Right lung (tissue), 5 donors: ENCODE data around the gene SLC12A1. TPM values are rescaled to one million over a fixed set of nuclear protein-coding genes. Genes with fewer than 3 reads are reported as not detected.
"Not testable (repeated sequence)": the region's sequence is repeated elsewhere in the genome, so short reads cannot be mapped to it uniquely, and the experiment has no call there.

Experiments used
- DNase-seq, 2 donors: peaks; one replicate each; pipeline ENCODE4 v3.0.0-alpha.2; 2013
- polyA plus RNA-seq, 5 donors: library from polyadenylated mRNA; unstranded; fragments of 120-200 nt; gene quantifications; one replicate each; pipeline versions ENCODE4 v1.2.1 to v1.2.3, GENCODE V29; 2013; ENCODE audit warnings: inconsistent platforms in 1 of 5, low replicate concordance in 1 of 5; ENCODE audit not compliant: insufficient read length in 5 of 5, insufficient read depth in 1 of 5

The SLC12A1 gene
- polyA plus RNA-seq, 5 donors, result 0.06 to 2.6 (median 0.29) TPM

DNA sequence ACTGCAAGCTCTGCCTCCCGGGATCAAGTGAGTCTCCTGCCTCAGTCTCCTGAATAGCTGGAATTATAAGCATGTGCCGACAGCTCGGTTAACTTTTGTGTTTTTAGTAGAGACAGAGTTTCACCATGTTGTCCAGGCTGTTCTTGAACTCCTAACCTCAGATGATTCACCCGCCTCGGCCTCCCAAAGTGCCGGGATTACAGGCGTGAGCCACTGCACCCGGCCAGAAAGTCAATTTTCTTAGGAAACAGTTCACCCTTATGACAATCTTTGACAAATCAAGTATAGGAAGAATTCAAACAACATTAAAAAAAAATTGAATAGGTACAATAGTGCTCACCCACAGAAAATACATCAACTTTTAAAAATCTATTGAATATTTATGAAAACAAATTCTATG lies 101.5 kb downstream of the SLC12A1 start:
- DNase-seq, result no peak

DNA sequence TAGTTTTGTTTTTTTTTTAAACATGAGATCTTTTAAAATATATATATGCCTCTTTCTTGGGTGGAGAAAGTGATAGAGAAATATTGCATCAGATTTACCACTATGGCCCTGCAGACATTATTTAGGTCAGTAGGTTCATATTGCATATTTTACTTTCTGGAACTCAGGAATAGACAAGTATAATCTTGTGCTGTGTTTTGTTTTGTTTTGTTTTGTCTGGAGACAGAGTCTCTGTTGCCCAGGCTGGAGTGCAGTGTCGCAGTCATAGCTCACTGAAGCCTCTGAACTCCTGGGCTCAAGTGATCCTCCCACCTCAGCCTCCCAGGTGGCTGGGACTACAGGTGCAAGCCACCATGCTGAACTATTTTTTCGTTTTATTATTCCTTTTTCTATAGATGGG lies 103.6 kb downstream of the SLC12A1 start:
- no peak for DNase-seq

DNA sequence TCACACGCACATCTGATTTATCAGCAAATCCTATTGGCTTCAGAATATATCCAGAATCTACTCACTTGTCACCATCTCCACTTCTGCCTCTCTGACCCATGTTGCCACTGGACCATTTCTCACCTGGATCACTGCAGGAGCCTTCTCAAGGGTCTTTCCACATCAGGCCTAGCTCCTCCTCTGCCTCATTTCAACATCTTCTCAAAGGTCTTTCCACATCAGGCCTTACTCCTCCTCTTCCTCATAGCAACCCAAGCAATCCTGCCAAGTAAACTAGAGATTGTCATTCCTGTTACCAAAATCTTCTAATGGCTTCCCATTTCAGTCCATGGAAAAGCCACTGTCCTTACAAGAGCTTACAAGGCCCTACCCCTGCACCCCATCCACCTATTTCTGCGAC lies 107.1 kb downstream of the SLC12A1 start:
- DNase-seq, result no peak

DNA sequence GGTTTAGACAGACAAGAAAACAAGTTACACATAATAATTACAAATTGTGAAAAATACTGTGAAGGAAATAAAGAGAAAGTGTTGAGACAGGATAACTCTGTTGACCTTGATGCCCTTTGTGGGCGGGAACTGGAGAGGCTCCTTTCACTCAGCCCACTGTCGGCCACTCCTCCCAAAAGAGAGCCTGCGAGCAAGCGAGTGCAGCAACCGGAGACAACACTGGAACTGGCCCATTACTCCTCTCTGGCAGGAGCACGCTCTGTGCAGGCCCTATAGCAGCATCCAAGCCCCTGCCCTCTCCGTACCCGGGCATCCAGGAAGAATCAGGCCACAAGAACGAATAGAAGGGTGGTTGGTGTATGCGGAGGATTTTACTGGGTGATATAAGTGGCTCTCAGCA lies 108.9 kb downstream of the SLC12A1 start:
- no peak for DNase-seq

DNA sequence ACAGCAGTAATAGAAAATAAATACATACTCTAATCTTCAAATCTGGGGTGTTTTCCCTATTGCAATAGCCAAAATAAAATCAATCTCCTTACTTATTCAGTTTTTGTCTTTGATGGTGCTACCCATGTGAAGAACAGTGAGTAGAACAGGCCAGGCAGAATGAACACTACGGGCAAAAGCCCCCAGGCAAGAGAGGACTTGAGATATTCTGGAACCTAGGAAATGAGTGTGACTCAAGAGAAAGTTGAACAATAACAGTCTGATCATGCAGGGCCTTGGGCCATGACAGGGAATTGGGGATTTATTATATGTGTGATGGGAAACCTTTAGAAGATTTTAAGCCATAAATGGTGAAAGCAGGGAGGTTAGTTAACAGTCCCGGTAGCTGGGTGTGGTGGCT lies 111.1 kb downstream of the SLC12A1 start:
- DNase-seq, result no peak

DNA sequence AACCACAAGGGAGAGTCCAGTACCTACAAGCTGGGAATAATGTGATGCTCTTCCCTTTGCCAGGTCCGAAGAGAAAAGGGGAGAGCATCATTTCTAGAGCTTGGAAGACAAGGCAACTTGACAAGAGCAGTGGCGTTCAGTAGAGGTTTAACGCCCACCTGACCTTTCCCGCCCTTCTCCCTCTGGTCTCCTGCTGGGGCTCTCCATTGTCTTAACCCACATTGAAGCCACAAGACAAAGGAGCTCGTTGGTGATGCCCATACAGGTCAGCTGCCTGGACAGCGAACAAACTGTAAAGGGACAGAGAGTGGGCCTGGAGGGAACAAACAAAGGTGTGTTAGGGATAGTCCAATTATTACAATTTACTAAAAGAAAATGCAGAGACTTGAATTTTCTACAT lies 112.0 kb downstream of the SLC12A1 start:
- no peak for DNase-seq

DNA sequence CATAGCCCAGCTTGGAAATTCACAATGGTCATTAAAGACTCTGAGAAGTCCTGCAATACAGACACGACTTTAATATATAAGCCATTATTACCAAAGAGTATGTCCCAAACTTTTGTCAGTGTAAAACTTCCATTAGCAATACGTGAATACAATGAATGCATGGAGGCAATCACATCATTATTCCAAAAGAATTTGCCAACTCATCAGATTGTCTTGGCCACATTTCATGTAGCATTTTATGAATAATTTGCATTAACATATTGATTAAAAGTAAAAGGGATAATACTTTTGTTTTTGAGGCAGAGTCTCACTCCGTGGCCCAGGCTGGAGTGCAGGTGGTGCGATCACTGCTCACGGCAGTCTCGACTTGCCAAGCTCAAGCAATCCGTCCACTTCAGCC lies 117.2 kb downstream of the SLC12A1 start:
- no peak for DNase-seq

DNA sequence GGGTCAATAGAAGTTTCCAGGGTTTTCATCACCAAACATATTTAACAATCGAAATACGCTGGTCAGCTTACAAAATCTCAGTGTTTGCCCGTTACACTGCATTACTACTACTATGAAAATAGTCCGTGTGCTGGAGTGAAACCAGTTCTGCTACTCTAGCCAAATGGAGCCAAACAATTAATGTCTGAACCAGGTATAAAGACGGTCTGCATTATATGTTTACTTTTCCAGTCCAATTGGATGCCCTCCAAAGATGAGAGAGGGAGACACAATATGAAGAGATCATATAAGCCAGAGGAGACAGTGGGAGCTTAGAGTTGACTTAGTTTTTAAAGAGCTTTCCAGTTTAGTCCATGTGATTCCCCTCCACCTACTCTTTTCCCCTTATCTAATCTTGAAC lies 118.8 kb downstream of the SLC12A1 start:
- peak in 1 of 2 donors; percentile 2 for DNase-seq

DNA sequence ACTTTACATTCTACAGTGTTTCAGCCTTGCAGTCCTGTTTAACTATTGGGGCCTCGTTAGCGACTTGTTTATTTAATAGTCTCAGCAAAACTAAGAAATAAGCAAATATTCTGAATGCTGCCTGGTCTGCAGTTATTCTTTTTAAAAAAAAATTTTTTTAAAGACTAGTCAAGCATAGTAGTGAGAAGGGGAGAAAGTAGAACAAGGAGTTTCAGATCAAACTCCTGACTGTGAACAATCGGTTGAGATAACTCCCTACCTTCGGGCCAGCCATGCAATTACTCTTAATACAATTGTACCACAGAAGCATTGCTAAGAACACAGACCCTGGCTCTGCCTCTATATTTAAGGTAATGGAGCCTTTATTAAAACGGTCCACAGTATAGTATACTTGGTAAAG lies 119.3 kb downstream of the SLC12A1 start:
- no peak for DNase-seq

DNA sequence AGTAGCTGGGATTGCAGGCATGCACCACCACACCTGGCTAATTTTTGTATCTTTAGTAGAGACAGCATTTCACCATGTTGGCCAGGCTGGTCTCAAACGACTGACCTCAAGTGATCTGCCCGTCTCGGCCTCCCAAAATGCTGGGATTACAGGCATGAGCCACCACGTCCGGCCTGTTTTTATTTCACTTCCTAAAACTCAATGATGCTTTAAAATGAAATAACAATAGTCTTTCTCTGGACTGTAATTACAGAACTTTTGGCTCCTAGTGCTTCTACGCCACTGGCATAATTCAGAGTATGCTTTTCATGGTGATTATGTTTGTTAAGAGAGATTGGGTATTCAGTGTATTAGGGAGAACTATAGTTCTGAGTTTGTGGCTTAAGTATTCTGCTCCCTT lies 120.1 kb downstream of the SLC12A1 start:
- not testable (repeated sequence) for DNase-seq

DNA sequence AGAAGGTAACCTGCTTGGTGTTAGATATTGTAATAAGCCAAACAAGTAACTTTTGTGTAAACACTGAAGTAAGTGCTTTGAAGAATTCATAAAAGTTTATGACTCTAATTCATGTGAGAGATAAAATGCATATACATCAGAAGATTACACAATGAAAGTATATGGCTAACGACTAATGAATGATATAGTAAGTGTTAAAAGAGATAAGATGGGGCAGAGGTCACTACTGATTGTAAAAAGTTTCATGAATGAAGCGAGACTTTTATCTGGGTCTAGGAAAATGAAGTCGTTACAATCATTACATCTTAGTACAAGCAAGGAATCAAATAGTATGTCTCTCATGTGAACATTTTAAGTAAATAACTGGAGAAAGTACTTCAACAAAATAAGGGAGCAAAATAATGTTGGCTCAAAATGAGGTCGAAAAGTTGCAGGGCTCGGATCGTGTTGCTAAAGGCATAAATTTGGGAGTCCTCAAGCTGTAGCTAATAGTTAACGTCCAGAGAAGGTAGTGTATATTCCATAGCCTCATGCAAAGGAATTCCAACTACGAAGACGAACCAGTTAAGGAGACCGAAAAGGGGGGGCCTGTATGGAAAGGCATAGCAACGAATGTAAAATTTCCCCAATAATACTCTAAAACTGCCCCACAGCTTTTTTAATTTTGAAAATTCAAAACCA lies 124.1 kb downstream of the SLC12A1 start:
- peak in 1 of 2 donors; percentile 11 for DNase-seq

DNA sequence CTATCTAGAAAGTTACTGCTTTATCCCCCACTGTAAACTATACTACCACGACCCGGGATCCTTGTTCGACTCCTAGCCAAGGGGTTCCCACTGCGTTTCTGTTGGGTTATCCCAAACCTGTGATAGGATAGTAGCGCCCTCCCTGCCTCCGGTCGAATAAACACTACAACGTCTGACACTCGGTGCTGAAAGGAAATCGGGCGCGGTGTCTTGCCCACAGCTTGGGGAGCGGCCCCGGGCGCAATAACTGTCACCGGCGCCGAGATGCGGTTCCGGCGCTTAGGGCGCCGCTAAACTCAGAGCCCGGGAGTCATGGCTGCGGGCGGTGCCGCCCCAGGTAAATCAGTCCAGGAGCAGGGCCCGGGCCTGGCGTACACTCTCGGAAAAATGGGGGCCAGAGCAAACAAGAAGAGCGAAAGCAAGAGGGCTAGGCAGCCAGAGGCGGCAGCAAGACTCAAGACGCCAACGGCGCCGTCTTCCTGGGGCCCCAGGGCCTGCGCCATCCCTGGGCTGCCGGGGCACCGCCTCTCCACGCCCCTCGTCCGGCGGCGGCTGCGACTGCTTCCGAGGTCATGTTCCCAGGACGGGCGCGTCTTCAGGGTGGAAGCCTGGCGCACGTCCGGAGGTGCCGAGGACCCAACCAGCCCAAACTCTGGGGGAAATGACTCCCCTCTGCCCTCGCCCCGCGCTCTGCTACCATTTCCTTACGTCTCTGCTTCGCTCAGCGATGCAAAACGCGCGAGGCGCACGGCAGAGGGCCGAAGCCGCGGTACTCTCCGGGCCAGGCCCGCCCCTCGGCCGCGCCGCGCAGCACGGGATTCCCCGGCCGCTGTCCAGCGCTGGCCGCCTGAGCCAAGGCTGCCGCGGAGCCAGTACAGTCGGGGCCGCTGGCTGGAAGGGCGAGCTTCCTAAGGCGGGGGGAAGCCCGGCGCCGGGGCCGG lies 125.0 kb downstream of the SLC12A1 start, which contains the start of gene DUT:
Gene DUT (plus strand): TSS at position 575 of the 941 bp plus-strand sequence. CDS start 87 bp downstream, at position 662.
- peak; percentile 85 to 87 for DNase-seq

DNA sequence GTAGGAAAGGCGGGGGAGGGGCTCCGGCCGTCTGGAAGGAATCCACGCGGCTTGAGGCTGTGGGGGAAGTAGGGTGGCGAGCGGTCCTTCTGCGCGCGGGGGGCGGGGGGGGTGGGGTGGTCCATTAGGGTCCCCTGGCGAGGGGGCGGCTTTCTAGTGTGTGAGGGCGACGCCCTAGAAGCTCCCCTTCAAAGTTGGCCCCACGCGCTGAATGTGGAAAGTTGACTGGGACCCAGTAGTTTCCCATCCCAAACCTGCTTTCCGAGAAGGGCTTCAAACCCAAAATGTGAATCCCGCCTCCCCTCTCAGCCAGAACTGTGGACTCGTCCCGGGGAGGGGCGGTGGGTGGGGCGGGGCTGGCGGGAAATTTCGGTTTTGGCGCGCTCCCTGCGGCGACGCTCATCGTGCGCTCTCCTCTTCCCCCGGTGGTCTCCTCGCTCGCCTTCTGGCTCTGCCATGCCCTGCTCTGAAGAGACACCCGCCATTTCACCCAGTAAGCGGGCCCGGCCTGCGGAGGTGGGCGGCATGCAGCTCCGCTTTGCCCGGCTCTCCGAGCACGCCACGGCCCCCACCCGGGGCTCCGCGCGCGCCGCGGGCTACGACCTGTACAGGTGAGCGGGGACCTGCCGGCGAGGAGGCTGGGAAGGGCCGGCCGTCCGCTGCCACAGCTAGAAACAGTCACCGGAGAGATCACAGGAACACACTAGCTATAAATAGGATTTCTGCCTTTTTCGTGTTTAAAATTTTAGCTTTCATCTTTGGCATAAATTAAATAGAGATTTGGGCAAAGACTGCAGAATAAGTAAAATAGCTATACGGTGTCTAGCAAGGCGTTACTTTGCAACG lies 125.9 kb downstream of the SLC12A1 start:
- DNase-seq, result peak; percentile 81 to 85

DNA sequence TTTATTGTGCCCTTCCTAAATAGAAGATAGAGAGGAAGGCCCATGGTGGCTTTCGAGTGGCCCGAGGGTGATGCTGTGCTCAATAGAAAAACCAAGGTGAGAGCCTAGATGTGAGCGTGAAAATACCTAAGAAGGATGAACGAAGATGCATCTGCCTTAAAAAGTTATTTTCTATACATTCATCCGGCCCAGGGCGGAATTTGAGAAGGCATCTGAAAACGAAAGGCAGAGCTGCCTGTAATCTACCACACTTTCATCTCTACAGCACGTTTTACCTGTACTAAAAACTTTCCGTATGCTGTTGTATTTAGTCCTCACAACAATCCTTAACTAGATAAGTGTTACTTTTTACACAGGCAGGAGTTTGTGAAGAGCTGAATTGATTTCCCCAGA lies 126.5 kb downstream of the SLC12A1 start:
- no peak for DNase-seq

DNA sequence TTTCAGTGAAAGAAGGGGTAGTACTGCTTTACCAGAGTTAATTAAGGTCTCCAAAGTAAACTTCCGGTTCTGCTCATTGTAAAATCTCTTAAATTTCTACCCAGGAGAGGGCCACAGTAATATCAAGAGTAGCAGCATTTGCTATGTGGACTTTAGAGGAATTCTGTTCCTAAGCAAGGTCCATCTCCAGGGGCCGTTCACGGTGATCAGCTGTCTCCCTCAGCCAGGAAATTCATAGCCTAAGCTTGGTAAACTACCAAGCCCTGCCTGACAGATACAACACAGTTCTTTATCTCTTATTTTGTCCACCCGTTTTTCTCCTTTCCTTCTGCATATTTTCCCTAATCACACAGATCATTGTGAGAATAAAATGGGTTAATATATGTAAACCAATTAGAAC lies 127.4 kb downstream of the SLC12A1 start:
- no peak for DNase-seq

DNA sequence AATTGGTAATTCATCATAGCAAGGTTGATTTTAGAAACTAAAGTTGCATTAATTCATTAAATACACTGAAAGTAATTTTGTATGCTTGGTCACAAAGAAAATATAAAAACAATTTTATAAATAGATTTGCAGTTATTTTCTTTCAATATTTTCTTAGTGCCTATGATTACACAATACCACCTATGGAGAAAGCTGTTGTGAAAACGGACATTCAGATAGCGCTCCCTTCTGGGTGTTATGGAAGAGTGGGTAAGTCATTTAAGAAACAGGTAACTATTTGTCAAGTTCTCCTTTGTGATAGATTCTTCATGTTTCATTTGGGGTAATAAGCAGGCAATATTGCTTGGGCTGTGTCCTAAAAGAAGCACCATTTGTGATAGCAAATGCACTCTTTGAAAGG lies 128.2 kb downstream of the SLC12A1 start:
- no peak for DNase-seq

DNA sequence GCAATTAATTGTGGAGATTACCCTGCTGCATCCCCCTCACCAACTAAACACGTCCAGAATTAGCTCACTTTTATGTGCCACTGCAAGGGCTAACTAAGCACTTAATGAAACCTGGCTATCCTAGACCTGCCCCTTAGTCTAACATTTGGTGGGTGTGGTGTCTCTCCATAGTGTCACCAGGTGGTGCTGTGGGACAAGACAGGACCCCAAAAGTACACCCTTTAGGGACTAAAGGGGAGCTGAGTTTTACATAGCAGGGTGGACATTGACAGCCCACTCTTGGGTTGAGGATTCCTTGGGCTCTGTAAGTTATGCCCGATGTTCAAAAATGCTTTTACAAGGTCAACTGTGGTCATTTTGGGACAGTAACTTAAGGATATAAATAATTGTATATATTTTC lies 130.8 kb downstream of the SLC12A1 start:
- DNase-seq, result no peak

DNA sequence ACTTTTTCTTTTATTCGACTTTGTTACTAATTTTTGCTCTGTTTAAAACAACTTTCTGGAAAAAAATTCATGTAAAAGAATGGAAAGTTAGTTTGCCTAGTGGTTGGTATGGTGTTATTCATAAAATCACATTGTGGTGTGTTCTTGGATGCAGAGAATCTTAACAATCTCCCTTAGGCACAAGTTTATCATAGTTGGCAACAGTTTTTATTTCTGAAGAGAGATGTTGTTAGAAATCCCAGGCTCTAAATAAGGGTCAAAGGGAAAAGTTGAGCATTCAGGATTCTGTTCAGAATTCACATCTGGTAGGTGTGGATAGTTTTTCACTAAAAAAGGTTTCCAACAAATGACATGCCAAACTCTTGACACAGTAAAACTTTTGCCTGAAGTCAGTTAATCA lies 131.5 kb downstream of the SLC12A1 start:
- no peak for DNase-seq

DNA sequence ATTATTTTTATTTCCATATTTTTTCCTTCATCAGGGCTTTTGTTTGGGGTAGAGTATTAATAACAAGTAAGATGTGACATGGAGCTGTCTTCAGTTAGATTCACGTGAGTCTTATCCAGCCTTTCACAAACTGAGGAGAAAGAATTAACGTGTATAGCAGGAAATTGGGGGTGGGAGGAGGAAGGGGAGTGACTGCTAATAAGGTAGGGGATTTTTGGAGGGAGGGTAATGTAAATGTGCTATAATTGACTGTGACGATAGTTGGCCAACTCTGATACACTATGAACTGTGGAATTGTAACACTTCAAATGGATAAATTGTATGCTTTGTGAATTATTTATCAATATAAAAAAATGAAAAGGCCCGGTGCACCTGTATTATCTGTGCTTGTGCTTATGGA lies 134.0 kb downstream of the SLC12A1 start:
- DNase-seq, result no peak

DNA sequence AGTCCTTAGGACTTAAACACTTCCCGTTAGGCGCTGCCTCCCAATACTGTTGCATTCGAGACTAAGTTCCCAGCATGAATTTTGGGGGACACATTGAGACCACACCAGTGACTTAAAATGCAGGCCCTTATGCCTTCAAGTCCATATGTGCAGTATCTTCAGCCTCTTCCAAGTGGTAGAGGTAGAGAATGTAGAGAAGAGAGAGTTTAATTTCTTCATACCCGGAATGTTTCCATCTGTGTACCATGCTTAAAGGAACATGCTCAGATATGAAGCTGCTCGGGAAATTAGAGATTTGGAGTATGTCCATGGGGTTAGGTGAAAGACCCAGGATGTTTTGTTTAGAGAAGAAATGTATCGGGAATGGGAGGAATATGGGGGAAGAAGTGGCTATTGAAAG lies 137.8 kb downstream of the SLC12A1 start:
- DNase-seq, result no peak

DNA sequence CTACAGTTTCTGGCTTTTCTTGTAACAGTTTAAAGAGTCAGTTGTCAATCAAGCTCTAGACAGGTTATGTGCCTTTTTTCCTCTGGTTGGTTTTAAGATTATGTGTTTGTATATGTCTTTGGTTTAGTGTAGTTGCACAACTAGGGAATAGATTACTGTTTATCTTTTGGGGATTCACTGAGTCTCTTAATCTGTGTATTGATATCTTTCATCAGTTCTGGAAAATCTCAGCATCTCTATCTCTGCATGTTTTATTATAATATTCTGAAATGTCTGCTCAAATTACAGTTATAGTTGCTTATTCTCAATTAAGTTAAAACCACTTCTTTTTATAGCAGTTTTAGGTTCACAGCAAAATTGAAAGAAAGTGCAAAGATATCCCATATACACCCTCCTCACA lies 139.4 kb downstream of the SLC12A1 start:
- no peak for DNase-seq

DNA sequence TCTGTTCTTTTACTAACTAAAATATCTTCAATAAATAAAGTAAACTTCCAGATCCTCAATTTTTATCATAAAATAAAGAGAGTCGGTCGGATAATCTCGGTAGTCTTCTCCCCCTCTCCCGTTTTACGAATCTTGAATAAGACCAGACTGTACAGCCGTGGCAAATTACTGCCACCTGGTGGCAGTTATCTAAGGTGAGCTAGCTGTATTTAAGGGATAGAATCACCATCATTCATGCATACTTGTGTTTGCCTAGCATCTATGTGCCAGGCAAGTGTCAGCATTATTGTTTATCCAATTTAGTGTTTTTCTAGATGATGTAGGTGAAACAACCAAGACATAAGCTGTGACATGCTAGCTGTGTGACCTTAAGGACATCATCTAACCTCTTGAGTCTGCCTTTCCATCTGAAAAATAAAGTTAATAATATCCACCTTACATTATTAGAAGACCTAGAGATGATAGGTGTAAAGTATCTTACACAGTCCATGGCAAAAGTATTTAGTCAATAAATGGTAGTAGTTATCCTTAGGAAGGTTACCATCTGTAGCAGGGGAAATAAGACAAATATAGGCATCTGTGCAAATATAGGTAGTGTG lies 146.5 kb downstream of the SLC12A1 start:
- DNase-seq, result peak in 1 of 2 donors; percentile 42
